Immature natural killer cell (primary cell): ENCODE measurements around the gene SV2B. TPM values are rescaled to one million over a fixed set of nuclear protein-coding genes. Genes with fewer than 3 reads are reported as not detected.

Experiments
- DNase-seq, 3 donors: peaks; one replicate each; pipeline ENCODE4 v3.0.0; 2022; ENCODE audit warnings: mixed read lengths in 1 of 3
- H3K27ac Mint-ChIP-seq, 6 donors: one replicate each; pipeline ENCODE4 v1.8.0; 2020; ENCODE audit warnings: mixed read lengths in 6 of 6, mild to moderate bottlenecking in 5 of 6, inconsistent platforms in 4 of 6, moderate library complexity in 3 of 6
- H3K27me3 Mint-ChIP-seq, 3 donors: one replicate each; pipeline ENCODE4 v1.8.0; 2020 to 2021; ENCODE audit warnings: low read depth in 3 of 3, mild to moderate bottlenecking in 3 of 3, mixed read lengths in 3 of 3, moderate library complexity in 3 of 3, inconsistent platforms in 1 of 3
- H3K36me3 Mint-ChIP-seq, 3 donors: one replicate each; pipeline ENCODE4 v1.8.0; 2020; ENCODE audit warnings: mixed read lengths in 3 of 3, inconsistent platforms in 2 of 3, mild to moderate bottlenecking in 2 of 3
- H3K4me1 Mint-ChIP-seq, 2 donors: one replicate each; pipeline ENCODE4 v1.8.0; 2020; ENCODE audit warnings: inconsistent platforms in 2 of 2, mild to moderate bottlenecking in 2 of 2, mixed read lengths in 2 of 2, moderate library complexity in 1 of 2
- H3K4me3 Mint-ChIP-seq, 5 donors: one replicate each; pipeline ENCODE4 v1.8.0; 2020; ENCODE audit warnings: mild to moderate bottlenecking in 5 of 5, mixed read lengths in 5 of 5, inconsistent platforms in 3 of 5, moderate library complexity in 3 of 5
- H3K9me3 Mint-ChIP-seq, 6 donors: one replicate each; pipeline ENCODE4 v1.8.0; 2020; ENCODE audit warnings: mild to moderate bottlenecking in 6 of 6, mixed read lengths in 6 of 6, inconsistent platforms in 4 of 6, moderate library complexity in 3 of 6
- polyA plus RNA-seq, 3 donors: library from polyadenylated mRNA; unstranded; fragments of 300-500 nt; fragmentation: Illumina TruSeq; gene quantifications; one replicate each; pipeline ENCODE4 v1.2.3, GENCODE V29; 2021

SV2B gene
- polyA plus RNA-seq, 3 donors from 2014 or later = not detected

DNA sequence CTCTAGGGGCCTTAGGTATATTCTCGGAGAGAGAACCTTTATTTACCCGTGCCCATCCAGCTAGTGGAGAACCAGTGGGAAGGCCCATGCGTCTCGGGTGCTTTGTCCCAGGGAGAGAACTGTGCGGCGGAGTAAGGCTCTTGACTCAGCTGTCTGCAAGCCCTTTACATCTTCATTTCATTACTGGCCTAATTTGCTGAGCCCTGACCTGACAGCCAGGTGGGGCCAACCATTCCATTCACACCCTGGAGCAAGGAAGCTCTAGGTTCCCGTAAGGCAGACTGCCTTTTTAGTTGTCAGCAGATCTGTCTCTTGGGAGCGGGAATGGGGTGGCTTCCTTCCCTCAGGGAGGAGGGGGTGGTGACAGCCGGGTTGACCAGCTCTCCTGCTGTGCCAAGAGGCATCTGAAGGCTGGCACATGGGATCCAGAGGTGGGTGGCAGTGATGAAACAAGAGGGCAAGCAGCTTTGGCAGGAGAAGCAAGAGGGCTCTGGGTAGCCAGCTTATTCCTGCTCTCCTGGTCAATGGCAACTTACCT lies 36.4 kb downstream of the SV2B start:
- Mint-ChIP-seq H3K4me1 (no peaks in the 10 kb centered on the region), H3K36me3 (no peaks in the 10 kb centered on the region), H3K27ac (no peak overlapping the region)

DNA sequence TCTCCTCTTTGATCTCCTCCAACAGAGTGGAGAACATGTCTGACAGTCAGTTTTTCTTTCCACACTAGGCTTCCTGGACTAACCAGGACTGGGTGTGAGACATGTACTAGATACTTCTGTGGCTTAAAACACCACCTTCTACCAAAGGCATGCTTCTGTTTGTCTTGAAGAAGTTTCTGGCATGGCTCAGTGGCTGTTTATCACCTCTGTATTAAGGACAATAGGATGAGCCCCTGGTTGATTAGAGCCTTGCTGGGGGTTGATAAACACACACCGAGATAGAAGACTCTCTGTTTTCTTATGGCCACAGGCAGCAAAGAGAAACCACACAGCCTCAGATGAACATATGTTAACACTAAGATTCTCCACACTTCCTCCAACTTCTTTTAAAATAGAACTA lies 40.5 kb downstream of the SV2B start:
- peaks cover 2 to 8% (median 2%) of the 10 kb centered on the region in 3 donors for H3K27me3 Mint-ChIP-seq
- DNase-seq = no peak
- H3K4me1 Mint-ChIP-seq = no peaks in the 10 kb centered on the region
- H3K4me3 Mint-ChIP-seq = no peak overlapping the region
- H3K27ac Mint-ChIP-seq = no peak overlapping the region
- no peaks in the 10 kb centered on the region for H3K9me3 Mint-ChIP-seq
- H3K36me3 Mint-ChIP-seq = no peaks in the 10 kb centered on the region

More for the DNA sequence above, 36.4 kb downstream of the SV2B start:
- no peak for DNase-seq
- peaks cover 2 to 5% (median 3%) of the 10 kb centered on the region in 3 donors for H3K27me3 Mint-ChIP-seq
- no peak overlapping the region for H3K4me3 Mint-ChIP-seq
- no peaks in the 10 kb centered on the region for H3K9me3 Mint-ChIP-seq

DNA sequence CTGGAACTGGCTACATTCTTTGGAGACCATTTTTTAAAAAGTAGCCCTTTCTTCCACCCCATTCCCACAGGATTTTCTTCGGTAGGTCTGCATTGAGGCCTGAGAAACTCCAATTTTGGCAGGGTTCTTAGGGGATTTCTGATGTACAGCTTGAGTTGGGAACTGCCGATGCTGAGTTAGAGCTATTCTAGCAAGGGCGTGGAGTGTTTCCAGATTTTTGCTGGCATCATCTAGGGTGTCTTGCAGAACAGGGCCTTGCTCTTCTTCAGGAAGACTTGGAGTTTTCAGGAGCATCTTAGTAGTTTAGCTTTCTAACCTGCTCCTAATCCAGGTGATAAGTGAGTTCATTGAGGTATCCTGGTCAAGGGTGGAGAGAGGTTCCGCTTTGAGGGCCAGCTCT lies 41.0 kb downstream of the SV2B start:
- H3K4me3 Mint-ChIP-seq = no peak overlapping the region
- peaks cover 2 to 8% (median 2%) of the 10 kb centered on the region in 3 donors for H3K27me3 Mint-ChIP-seq
- no peak for DNase-seq

DNA sequence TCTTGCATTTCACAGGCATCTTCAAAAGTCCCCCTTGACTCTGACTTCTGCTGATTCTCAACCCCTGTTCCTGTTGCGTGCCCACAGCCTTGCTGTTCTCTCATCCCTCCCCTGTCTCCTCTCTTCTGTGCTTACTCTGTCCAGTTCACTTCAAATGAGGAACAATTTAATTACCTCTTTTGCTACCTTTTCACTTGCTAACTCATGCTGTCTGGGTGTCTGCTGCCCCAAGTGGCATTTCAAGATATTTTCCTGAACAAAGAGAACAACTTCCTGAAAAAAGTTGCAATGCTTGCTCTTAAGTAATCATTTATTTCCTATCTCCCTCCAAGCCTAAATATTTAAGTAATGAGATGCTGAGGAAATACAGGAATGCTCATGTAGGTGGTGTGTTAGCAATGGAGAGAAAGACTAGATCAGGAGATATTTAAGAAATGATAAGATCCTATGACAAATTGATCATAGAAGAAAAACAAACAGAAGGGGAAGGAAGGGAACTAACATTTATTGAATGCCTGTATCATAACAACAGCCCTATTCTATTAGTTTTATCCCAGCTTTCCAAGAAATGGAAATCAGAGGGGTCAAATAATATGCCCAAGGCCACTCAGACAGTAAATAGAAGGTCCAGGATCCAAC lies 42.2 kb downstream of the SV2B start:
- DNase-seq = no peak
- H3K27me3 Mint-ChIP-seq = peaks cover 4 to 8% (median 6%) of the 10 kb centered on the region in 3 donors
- H3K4me3 Mint-ChIP-seq = no peak overlapping the region
- no peaks in the 10 kb centered on the region for H3K9me3 Mint-ChIP-seq
- no peaks in the 10 kb centered on the region for H3K4me1 Mint-ChIP-seq
- H3K27ac Mint-ChIP-seq = no peak overlapping the region
- no peaks in the 10 kb centered on the region for H3K36me3 Mint-ChIP-seq

More for the DNA sequence above, 41.0 kb downstream of the SV2B start:
- H3K36me3 Mint-ChIP-seq = no peaks in the 10 kb centered on the region
- H3K4me1 Mint-ChIP-seq = no peaks in the 10 kb centered on the region
- H3K9me3 Mint-ChIP-seq = no peaks in the 10 kb centered on the region
- no peak overlapping the region for H3K27ac Mint-ChIP-seq

DNA sequence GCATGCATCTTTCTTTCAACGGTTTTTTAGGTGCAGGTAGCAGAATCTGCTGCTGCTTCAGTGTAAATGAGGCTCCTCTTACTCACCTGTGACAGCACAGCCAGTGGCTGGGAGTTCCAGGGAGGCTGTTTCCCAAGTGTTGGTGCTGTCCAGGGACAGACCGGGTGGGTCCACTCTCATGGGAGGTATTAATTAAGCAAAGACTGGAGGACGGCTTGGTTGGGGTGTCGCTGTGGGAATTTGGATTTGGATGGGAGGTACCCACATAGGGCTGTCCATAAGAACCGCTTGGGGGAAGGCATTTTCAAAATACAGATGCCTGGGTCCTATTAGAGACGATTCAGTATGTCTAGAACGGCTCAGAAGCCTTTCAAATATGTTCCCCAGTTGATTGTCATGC lies 42.9 kb downstream of the SV2B start:
- no peaks in the 10 kb centered on the region for H3K36me3 Mint-ChIP-seq
- H3K27me3 Mint-ChIP-seq = peaks cover 6 to 10% (median 9%) of the 10 kb centered on the region in 3 donors
- no peak overlapping the region for H3K4me3 Mint-ChIP-seq
- no peaks in the 10 kb centered on the region for H3K4me1 Mint-ChIP-seq
- no peaks in the 10 kb centered on the region for H3K9me3 Mint-ChIP-seq
- no peak for DNase-seq
- no peak overlapping the region for H3K27ac Mint-ChIP-seq

DNA sequence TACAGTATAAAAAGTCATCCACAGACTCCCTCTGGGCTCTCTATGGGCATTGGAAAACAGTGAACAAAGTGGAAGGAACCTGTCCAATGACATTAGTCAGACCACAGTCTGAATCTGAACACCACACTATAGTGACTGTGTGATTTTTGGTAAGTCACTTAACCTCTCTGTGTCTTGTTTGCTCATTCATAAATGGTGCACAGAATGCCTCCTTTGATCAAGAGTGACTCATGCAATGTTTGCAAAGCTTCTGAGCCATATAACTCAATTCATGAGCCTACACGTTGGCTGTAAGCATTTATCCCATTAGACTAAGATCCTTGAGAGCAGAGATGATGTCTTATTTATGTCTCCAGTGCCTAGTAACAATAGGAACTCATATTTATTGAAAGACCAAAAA lies 46.7 kb downstream of the SV2B start:
- H3K27ac Mint-ChIP-seq = no peak overlapping the region
- H3K9me3 Mint-ChIP-seq = peaks cover 0 to 3% (median 0%) of the 10 kb centered on the region in 6 donors
- H3K27me3 Mint-ChIP-seq = peaks cover 9 to 17% (median 13%) of the 10 kb centered on the region in 3 donors
- H3K4me1 Mint-ChIP-seq = no peaks in the 10 kb centered on the region
- no peaks in the 10 kb centered on the region for H3K36me3 Mint-ChIP-seq
- no peak overlapping the region for H3K4me3 Mint-ChIP-seq
- no peak for DNase-seq

DNA sequence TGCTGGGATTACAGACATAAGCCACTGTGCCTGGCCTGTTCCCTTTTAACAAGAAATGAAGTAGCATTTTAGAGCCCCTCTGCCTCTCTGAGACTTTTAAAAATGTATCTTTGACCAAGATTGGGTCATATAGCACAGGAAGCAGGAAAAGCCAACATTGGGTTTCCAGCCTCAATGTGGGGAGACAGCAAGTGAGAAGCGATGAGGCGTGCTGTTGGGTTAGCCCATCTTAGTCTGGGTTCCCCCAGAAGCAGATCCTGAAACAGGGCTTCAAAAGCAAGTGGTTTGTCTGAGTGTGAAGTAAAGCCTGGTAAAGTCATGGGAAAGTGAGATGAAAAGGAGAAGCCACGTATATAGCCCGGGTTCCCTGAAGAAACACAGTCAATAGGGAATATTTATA lies 48.2 kb downstream of the SV2B start:
- no peak for DNase-seq
- no peak overlapping the region for H3K4me3 Mint-ChIP-seq
- no peaks in the 10 kb centered on the region for H3K4me1 Mint-ChIP-seq
- no peaks in the 10 kb centered on the region for H3K36me3 Mint-ChIP-seq
- H3K9me3 Mint-ChIP-seq = peaks cover 0 to 3% (median 0%) of the 10 kb centered on the region in 6 donors
- peaks cover 10 to 23% (median 12%) of the 10 kb centered on the region in 3 donors for H3K27me3 Mint-ChIP-seq
- H3K27ac Mint-ChIP-seq = no peak overlapping the region

DNA sequence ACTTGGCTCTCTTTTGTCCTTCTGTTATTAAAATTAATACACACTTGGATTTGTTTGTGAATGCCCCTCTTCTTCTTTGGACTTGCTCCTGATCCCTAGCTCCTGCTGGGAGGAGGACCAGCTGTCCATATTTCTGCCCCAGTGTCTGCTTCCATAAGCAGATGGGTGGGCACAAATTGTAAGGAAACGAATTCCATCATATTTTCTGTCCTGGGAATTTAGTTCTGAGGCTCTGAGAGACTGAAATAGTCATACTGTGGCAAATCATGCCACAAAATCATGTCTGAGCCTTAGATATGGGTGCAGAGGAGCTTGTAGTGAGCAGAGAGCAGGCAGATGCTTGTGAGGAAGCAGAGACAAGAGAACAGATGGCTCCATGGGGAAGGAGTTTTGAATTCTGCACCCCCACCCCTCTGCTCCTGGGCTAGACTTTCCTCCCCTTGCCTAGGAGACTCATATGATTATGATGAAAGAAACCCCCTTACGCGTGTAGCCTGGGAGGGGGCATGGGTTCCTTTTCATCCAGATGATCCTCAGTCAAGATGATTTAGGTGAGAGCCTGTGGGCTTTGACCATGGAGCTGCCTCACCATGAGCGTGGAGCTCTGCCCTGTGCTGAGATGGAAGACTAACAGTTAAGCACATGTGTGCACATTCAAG lies 50.6 kb downstream of the SV2B start:
- Mint-ChIP-seq H3K4me1 (no peaks in the 10 kb centered on the region), H3K9me3 (peaks cover 0 to 4% (median 0%) of the 10 kb centered on the region in 6 donors), H3K27ac (no peak overlapping the region), H3K27me3 (peaks cover 8 to 23% (median 10%) of the 10 kb centered on the region in 3 donors), H3K36me3 (no peaks in the 10 kb centered on the region), H3K4me3 (no peak overlapping the region)
- DNase-seq = no peak

DNA sequence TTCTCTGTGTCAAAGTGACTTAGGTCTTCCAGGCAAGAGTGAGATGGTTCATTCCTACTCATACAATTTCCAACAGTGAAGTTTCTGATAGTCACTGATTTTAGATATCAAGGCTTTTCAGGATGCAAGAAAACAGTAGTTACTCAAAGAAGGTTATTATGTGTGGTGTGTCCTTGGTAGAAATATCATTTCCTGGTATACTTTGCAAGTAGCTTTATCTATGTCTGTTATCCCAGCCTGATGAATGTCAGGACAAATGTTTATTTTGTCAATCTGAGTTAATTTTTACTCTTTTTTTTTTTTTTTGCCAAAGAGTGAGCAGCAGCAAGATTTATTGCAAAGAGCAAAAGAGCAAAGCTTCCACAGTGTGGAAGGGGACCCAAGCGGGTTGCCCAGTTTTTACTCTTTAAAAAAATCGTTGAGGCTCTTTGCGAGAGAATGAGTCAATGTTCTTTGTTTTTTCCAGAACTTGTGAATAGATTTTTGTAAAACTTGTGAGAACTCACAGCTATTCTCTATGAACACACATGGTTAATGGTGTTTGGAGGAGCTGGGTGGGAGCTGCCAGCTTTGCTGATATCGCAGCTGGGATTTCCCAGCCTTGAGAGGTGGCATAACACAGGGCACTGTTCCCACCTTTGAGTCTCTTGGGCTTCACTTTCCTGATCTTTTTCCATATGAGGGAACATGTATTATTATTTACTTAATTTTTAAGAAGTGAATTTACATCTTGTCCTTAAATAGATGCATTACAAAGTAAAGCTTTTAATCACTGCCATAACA lies 51.9 kb downstream of the SV2B start:
- Mint-ChIP-seq H3K4me3 (no peak overlapping the region), H3K36me3 (no peaks in the 10 kb centered on the region), H3K27ac (no peak overlapping the region)

DNA sequence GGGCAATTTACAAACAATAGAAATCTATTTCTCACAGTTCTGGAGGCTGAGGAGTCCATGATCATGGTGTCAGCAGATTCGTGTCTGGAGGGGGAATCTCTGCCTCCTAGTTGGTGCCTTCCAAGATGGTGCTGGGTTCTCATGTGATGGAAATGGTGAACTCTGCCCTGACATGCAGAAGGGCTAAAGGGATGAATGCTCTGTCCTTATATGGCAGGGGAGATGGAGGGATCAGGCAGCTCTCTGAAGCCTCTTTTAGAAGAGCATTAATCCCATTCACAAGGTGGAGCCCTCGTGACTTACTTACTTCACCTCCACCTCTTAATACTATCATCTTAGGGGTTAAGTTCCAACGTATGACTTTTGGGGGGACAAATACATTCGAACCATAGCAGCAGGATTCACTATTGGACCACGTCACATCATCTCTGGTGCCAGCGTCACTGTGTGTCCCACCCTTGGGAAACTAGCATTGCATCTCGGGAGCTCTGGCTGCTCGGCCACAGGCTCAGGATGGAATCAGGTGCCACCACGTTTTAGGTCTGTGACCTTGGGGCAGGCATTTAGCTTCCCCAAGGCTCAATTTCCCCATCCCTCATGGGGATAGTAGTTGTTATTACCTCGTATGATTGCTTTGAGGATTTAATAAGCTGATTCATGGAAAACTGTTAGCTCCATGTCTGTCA lies 53.0 kb downstream of the SV2B start:
- Mint-ChIP-seq H3K36me3 (no peaks in the 10 kb centered on the region), H3K27me3 (peaks cover 6 to 25% (median 8%) of the 10 kb centered on the region in 3 donors), H3K4me3 (no peak overlapping the region), H3K4me1 (no peaks in the 10 kb centered on the region), H3K9me3 (peaks cover 0 to 4% (median 0%) of the 10 kb centered on the region in 6 donors), H3K27ac (no peak overlapping the region)
- DNase-seq = no peak

More for the DNA sequence above, 51.9 kb downstream of the SV2B start:
- H3K4me1 Mint-ChIP-seq = no peaks in the 10 kb centered on the region
- no peak for DNase-seq
- peaks cover 6 to 29% (median 8%) of the 10 kb centered on the region in 3 donors for H3K27me3 Mint-ChIP-seq
- H3K9me3 Mint-ChIP-seq = peaks cover 0 to 4% (median 0%) of the 10 kb centered on the region in 6 donors

DNA sequence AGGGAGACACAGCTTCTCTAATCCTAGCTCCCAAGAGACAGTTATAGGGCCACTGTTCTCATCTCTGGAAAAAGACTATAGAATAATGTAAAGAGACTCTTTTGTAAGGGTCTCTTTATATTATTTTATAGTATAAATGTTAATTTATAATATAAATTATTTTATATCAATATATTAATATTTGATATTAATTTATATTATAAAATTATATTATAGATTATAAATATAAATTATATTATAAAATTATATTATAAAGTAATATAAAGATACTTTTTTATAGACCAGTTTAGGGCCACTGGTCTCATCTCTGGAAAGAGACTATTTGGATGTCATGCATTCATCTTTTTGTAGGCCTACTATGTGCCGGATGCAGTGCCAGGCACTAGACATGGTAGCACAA lies 53.9 kb downstream of the SV2B start:
- Mint-ChIP-seq H3K27ac (no peak overlapping the region), H3K36me3 (no peaks in the 10 kb centered on the region), H3K27me3 (peaks cover 8 to 24% (median 8%) of the 10 kb centered on the region in 3 donors), H3K9me3 (peaks cover 0 to 4% (median 0%) of the 10 kb centered on the region in 6 donors), H3K4me3 (no peak overlapping the region), H3K4me1 (no peaks in the 10 kb centered on the region)
- no peak for DNase-seq

DNA sequence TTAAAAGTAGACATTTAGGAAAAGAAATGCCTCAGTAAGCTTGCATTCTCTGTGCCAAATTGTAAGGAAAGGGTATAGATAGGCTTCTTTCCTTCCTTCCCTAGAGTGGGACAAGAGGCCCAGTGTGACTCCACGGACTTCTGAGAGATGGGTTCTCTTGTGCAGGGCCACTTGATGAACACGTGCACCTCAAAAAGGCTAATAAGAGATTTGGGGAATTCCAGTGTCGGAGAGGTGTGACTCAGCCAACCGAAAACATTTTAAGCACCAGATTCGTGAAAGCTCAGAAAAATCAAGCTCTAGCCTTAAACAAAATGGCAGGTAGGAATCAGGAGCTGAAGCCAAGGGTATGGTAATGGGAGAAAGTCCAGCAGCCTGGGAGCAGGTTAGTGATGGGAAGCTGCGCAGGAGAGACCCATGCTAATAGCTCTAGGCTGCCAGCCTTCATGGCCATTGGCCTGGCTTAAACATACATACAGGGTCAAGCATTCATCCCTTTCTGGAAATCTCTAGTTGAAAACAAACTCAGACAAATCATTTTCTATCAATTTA lies 56.2 kb downstream of the SV2B start:
- H3K27me3 Mint-ChIP-seq = peaks cover 2 to 19% (median 5%) of the 10 kb centered on the region in 3 donors
- peaks cover 0 to 2% (median 0%) of the 10 kb centered on the region in 6 donors for H3K9me3 Mint-ChIP-seq
- no peaks in the 10 kb centered on the region for H3K36me3 Mint-ChIP-seq
- no peak overlapping the region for H3K27ac Mint-ChIP-seq
- no peak overlapping the region for H3K4me3 Mint-ChIP-seq
- no peaks in the 10 kb centered on the region for H3K4me1 Mint-ChIP-seq
- no peak for DNase-seq
